Muscle of back (tissue), 11 donors: ENCODE data around the gene GRIP2. TPM values are rescaled to one million over a fixed set of nuclear protein-coding genes. Genes with fewer than 3 reads are reported as not detected.

Experiments used
- DNase-seq, 3 donors: peaks; one replicate each; pipeline versions ENCODE4 v3.0.0 to v3.0.0-alpha.2; 2013
- polyA plus RNA-seq, 10 donors: library from polyadenylated mRNA; unstranded; fragments of 120-200 nt; gene quantifications; one replicate each; pipeline ENCODE4 v1.2.1, GENCODE V29; 2013; ENCODE audit not compliant: insufficient read length in 10 of 10

The GRIP2 gene
- polyA plus RNA-seq, 10 donors = 9.5 to 33.7 (median 24.6) TPM

- DNase-seq = peak; percentile 36 to 69 (median 50)
These were observed 86.1 kb downstream of the GRIP2 start for GRCh38 chr3:14453876-14454638.

- peak; percentile 97 to 99 (median 97) for DNase-seq
These were observed 87.1 kb downstream of the GRIP2 start for GRCh38 chr3:14452740-14453710.

DNA sequence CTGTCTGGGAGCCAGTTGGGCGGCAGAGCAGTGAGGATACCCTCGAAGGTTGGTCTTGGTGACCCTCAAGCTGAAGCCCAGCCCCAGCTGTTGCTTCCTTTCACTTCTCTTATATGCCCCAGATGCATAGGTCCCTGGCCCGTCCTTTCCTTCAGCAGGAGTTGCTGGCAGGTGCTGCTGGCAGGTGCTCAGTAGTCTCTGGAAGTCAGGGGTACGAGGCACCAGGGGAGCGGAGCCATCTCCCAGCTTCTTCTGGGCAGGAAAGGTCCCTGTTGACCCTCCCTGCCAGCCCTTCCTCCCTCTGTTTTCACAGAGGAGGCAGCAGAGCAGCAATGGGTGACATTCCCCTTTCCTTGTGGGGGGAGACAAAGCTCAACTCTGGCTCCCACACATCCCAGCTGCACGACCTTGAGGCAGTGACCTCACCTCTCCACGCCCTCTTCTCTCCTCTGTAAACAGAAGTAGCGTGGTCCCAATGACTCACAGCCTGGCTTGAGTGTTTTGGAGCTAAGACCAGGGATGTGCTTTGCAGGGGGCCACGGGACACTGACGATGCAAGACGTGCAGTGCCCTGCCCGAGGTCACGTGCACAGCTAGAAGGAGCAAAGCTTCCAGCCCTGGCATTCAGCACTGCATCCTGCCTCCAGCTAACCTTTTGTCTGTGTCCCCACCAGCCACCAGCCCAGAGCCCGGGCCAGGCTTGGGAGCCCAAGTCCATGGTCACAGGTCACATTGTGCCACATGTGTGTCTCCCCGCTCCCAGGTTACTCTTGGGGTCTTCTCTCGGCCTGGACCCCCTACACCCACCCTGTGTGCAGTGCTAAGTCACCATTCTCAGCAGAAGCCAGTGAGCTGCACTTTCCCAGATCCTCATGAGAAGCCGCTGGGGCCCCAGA is 88.0 kb downstream of the GRIP2 start:
- DNase-seq = peak; percentile 78 to 92 (median 83)

DNA sequence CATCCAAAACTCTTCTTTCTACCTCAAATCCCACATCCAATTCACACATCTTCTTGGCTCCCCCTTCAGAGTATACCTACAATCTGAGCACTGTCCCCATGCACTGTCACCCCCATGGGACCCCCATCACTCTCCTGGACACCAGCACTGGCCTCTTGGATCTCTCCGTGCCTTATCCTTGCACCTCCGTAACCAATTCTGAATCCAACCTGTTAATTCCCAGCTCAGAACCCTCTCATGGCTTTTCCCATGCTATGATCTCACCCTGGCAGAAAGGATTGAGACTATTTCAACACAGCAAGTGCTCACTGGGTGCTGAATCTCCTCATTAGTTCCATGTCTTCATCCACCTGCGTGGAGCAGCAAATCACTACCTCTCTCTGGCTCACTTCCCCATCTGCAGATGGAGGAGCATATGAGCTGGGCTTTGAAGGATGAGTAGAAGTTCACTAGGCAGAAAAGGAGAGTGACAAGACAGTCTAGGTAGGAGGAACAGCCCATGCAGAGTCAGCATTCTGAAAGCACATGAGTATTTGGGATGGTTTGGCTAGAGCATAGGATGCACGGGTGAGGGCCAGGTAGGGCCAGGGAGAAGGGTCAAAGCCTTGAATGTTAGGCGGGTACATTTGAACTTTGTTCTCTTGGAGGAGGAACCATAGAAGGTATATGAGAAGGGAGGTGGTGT is 89.1 kb downstream of the GRIP2 start:
- no peak for DNase-seq

GRCh38 chr3:14450506-14450905 is 89.6 kb downstream of the GRIP2 start:
- DNase-seq = no peak

DNA sequence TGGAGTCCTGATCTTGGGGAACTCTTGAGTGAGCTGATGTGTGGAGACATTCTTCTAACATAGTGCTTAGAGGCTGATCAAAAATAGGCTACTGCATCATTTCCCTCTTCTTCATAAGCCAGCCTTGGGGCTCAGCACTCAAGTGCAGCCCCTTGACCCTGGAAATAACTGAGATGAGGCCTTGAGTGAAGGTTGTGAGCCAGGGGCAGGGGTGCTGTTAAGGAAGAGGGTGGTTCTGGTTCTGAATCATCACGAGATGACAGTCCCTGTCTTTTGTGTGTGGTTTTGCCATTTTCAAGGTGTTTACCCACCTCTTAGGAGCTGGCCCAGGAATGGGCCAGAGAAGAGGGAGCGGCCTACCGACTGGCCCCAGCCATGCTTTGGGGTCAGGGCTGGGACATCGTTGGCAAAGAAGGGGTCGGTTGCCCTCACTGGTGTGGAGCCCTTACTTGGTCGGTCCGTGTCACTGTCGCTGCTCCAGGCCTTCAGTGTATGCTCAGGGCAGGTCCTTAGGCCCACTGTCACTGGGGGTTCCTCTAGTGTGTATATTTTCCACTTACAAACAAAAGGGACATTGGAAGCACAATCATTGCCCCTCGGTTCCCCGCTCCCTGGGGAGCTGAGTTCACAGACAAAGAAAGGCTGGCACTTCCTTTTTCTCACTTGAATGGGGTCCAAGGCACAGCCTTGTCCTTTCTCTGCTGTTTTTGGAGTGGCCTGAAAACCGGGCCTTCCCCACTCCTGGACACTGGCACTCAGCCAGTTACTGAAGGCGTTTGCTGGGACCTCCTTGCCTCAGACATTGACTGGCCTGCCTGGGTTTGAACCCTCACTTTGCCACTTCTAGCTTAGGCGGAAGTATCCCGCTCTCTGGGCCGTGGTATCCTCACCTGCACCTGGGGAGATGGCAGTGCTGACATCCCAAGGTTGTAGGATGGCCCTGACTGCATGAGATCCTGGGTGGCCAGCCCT is 91.1 kb downstream of the GRIP2 start:
- no peak for DNase-seq

DNA sequence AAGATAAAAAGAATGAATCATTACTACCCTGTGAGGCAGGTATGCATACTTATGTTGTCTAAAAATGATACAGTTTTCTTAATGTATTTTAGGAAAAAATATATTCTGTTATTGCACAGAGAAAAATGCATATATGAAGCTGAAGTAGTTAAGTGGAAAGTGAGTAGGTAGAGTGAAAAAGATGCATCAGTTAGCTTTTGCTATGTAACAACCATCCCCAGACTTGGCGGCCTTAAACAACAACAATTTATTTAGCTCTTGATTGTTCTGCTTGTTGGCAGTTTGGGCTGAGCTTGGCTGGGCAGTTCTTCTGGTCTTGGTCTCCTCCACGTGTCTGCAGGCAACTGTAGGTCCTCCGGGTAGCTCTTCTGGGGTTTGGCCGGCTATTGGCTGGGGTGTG is 92.1 kb downstream of the GRIP2 start:
- DNase-seq = no peak

GRCh38 chr3:14446988-14447570 is 93.1 kb downstream of the GRIP2 start:
- DNase-seq = no peak

- DNase-seq = no peak
These were observed 94.4 kb downstream of the GRIP2 start for GRCh38 chr3:14445773-14446172.

- DNase-seq = no peak
These were observed 95.8 kb downstream of the GRIP2 start for GRCh38 chr3:14444380-14444779.

GRCh38 chr3:14441920-14442300 is 98.2 kb downstream of the GRIP2 start:
- DNase-seq = no peak

DNA sequence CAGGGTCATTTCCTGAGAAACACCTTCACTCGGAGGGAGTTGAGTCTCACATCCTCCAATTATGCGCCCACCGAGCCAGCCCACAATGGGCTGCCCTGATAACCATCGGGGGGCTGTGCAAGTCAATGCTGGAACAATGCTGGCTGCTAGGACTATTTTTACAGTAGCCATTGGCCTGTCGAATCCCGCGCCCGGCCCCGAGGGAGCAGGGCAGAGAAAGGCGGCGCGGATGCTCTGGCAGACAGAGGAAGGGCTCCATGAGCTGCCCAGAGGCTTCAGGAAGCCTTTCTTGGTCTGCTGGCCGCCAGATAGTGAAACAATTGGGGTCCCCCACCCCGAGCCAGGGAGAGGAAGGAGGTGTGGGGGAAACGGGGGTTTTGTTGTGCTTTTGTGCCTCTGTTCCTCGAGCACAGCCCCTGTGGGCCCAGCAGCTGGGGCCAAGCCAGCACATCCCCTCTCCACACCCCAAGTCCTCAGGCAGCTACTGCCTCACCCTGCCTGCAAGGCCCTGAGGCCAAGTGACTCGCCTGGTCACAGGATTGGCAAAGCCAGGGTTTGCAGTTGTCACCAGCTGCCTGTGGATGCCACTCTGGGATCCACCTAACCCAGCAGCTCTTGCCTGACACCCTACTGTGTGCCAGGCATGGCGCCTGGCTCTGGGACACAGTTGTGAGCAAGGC is 98.8 kb downstream of the GRIP2 start:
- no peak for DNase-seq

- DNase-seq = no peak
These were observed 99.5 kb downstream of the GRIP2 start for GRCh38 chr3:14440531-14441239.

DNA sequence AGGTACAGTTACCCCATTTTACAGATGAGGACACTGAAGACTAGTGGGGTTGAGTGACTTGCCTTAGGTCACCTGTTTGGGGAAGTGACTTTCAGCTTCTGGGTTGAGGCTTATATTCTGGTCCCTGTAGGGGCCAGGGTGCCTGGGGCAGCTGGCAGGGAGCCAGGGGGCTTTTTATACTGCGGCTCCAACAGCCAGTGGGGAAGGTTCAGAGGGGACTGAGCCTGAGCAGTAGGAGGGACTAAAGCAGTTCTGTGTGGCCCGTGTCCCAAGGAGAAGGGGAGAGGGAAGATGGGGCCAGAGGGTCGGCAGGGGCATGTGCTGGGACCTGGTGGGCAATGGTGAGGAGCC is 100.0 kb downstream of the GRIP2 start:
- no peak for DNase-seq

GRCh38 chr3:14439501-14440167 is 100.5 kb downstream of the GRIP2 start:
- peak; percentile 37 to 79 (median 61) for DNase-seq
